C4-2B (cell line): ENCODE measurements around the gene RNU6-9.

Source experiments
- CTCF ChIP-seq: fragments of 450-650 bp; conservative IDR thresholded peaks from 2 replicates; pipeline ENCODE4 v1.5.1; 2017; ENCODE audit warnings: mild to moderate bottlenecking
- ZFX ChIP-seq: fragments of 450-650 bp; IDR thresholded peaks from 2 replicates; pipeline ENCODE4 v1.6.1; 2017

DNA sequence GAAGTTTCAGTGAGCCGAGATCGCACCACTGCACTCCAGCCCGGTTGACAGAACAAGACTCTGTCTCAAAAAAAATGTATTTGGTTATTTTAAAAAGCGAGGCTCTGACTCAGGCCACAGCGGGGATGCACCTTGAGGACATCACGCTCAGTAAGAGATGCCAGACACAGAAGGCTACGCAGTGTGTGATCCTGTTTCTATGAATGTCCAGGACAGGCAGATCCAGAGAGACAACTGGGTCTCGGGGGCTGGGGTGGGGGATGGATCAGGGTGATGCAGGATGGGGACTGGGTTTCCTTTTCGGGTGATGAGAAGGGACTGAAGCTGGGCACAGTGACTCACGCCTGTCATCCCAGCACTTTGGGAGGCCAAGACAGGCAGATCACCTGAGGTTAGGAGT is 5.7 kb upstream of the RNU6-9 start:
- TF ChIP-seq CTCF (no peak), ZFX (no peak)
